GM10266 (cell line): ENCODE results near the gene NR4A1.

Source experiments
- DNase-seq: peaks from one replicate; pipeline ENCODE4 v3.0.0; 2012; ENCODE audit errors: extremely low spot score
- TF ChIP-seq, protein P1 (sequence below): IDR thresholded peaks from 2 replicates; pipeline ENCODE4 v1.5.1; 2012; ENCODE audit warnings: mild to moderate bottlenecking, low read depth; ENCODE audit not compliant: control insufficient read depth, insufficient read depth; ENCODE audit errors: missing control alignments

Gene NR4A1

DNA sequence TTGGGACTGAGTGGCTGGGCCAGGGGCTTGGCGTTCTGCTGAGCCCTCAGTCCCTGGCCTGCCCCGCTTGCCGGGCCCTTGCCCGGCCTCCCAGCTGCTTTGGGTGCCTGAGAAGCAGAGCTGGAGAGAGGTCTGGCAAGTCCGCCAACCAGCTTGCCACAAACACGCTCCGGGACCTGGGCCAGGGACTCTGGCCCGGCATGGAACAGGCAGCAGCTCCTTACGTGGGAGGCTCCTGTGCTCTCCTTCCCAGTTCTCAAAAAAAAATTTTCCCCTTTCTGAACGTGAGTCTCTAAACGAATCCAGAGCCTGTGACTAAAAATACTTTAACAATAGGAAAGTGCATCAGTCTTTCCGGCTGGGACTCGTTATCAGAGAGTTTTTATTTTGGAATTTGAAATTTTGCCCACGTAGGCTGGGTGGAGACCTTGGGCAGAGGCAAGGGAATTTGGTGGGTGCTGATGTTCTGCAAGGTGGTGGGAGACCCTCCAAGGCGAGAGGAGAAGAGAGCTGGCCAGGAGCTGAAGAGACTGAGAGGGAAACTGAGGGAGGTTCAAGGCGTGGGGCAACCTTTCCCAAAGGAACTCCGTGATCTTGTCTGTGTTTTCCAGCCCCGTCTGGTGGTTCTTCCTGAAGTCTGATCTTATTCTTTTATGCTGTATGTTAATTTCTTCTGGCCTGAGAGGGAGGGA lies 6.8 kb upstream of the NR4A1 start:
- no peak for DNase-seq
- TF ChIP-seq, protein P1, sequence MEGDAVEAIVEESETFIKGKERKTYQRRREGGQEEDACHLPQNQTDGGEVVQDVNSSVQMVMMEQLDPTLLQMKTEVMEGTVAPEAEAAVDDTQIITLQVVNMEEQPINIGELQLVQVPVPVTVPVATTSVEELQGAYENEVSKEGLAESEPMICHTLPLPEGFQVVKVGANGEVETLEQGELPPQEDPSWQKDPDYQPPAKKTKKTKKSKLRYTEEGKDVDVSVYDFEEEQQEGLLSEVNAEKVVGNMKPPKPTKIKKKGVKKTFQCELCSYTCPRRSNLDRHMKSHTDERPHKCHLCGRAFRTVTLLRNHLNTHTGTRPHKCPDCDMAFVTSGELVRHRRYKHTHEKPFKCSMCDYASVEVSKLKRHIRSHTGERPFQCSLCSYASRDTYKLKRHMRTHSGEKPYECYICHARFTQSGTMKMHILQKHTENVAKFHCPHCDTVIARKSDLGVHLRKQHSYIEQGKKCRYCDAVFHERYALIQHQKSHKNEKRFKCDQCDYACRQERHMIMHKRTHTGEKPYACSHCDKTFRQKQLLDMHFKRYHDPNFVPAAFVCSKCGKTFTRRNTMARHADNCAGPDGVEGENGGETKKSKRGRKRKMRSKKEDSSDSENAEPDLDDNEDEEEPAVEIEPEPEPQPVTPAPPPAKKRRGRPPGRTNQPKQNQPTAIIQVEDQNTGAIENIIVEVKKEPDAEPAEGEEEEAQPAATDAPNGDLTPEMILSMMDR: no peak

GRCh38 chr12:52045794-52046199 lies 5.4 kb upstream of the NR4A1 start:
- DNase-seq: no peak
- TF ChIP-seq, protein P1: no peak

DNA sequence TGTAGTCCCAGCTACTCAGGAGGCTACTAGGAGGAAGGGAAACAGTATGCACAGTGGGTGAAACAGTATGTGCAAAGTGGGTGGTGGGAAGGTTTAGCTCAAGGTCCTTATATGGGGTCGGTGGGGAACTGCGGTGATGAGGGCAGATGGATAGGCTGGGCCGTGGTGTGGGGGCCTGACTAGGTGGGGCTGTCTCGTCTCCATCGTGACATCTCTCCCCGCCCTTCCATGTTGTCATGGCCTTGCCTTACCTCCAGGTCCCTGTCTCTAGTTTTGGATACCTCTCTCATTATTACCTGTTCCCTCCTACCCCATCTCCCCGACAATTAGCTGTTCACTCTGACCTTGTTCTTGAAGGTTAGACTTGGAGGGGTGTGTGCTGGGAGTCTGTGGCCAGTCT lies 4.4 kb upstream of the NR4A1 start:
- TF ChIP-seq, protein P1: no peak
- no peak for DNase-seq

GRCh38 chr12:52049286-52049685 lies 2.0 kb upstream of the NR4A1 start:
- TF ChIP-seq, protein P1: no peak
- no peak for DNase-seq

DNA sequence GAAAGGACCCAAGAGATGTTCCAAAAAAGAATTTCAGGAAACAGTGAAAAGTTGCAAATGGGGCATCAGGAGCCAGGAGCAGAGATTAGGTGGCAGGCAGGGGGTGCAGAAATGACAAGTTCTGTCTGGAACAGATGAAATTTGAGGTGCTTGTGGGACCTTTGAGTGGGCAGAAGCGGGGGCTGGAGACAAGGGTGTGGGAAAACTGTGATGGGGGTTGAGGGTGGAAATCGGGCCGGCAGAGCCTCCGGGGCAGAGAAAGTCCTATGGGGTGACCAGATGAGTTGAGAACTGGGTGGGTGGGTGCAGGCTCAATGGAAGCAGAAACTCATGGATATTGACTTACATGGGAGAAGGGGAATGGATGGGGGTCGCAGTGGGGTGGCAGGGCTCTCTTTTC lies 1.6 kb upstream of the NR4A1 start:
- TF ChIP-seq, protein P1: no peak
- no peak for DNase-seq

GRCh38 chr12:52050116-52050757 lies 1.0 kb upstream of the NR4A1 start:
- no peak for DNase-seq
- TF ChIP-seq, protein P1: no peak

GRCh38 chr12:52052468-52053186 lies 1.4 kb downstream of the NR4A1 start:
- TF ChIP-seq, protein P1: no peak
- DNase-seq: no peak
